Activated T-helper 1 cell treated with anti-CD3 and anti-CD28 coated beads, Interleukin-12 subunit alpha, Interleukin-12 subunit beta, Interleukin-2, Interleukin-4 antibody, amounts not matched to agents 30 ng/mL and 10 ng/mL and 1 ng/mL, durations not matched to agents 14 hours and 24 hours and 36 hours (primary cell): Measurements from ENCODE around the gene KIF12. TPM values are rescaled to one million over a fixed set of nuclear protein-coding genes. Genes with fewer than 3 reads are reported as not detected.

Source experiments
- DNase-seq: peaks from one replicate; pipeline ENCODE4 v3.0.0; 2021; ENCODE audit warnings: low spot score
- H3K27ac Mint-ChIP-seq: one replicate; pipeline ENCODE4 v1.8.0; 2021; ENCODE audit warnings: mild to moderate bottlenecking, mixed read lengths
- H3K27me3 Mint-ChIP-seq: one replicate; pipeline ENCODE4 v1.8.0; 2022; ENCODE audit warnings: mild to moderate bottlenecking, moderate library complexity, mixed read lengths; ENCODE audit not compliant: insufficient read depth
- H3K36me3 Mint-ChIP-seq: one replicate; pipeline ENCODE4 v1.8.0; 2021; ENCODE audit warnings: low read depth, mixed read lengths
- H3K4me1 Mint-ChIP-seq: one replicate; pipeline ENCODE4 v1.8.0; 2021; ENCODE audit warnings: low read depth, mixed read lengths
- H3K4me3 Mint-ChIP-seq: one replicate; pipeline ENCODE4 v1.8.0; 2021; ENCODE audit warnings: mild to moderate bottlenecking, moderate library complexity, mixed read lengths
- H3K9me3 Mint-ChIP-seq: one replicate; pipeline ENCODE4 v1.8.0; 2021; ENCODE audit warnings: mixed read lengths
- intact Hi-C: fragments of 100-400 bp; cut with micrococcal nuclease; formaldehyde crosslinking; loops from one replicate; pipeline ENCODE4 v1.15.1; 2024
- total RNA-seq: library from RNA; stranded (reverse); gene quantifications from 2 replicates; pipeline ENCODE4 v1.2.3, GENCODE V29; 2022

Gene KIF12
- total RNA-seq: not detected in 2 replicates

DNA sequence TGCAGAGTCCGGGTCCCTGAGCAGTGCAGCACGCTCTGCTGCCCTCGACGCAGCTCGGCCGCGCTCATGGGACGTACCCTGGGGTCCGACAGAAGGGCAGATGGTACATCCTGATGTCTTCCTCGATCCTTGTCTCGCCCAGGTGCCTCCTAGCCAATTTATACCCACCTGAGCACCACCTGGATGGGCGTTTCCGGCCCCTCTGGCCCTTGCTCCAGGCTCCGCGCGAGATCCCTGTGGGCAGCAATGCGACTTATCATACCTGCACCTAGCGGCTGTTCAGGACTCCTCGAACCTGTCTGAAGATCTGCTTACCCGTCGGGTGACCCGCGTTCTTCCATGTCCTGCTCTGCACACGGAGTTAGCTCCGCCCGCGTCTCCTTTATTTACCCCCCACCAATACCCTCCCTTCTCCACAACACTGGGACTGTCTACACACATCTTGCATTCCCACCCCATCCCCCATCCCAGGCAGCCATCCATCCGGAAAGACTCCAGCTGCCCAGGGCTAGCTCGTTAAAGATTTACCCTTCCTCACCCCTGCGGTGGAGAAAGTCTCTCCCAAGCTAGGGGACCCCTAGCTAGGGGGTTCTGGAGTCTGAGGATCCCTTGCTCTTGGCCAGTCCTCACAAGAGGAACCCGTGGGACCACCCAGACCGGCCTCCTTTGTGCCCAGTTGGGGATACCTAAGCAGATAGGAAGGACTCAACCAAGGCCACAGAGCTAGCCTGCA is at the start of gene KIF12:
Gene KIF12, minus strand, starts transcription at position 357 of the 733 bp plus-strand sequence. Its CDS starts 16 bp downstream, at position 341.
- Mint-ChIP-seq H3K9me3 (peaks cover 4% of the 10 kb centered on the region), H3K4me3 (peak within 1 kb of the TSS; percentile 10), H3K36me3 (no peaks in the 10 kb centered on the region), H3K27me3 (peaks cover 46% of the 10 kb centered on the region), H3K4me1 (peaks cover 5% of the 10 kb centered on the region), H3K27ac (no peak within 1 kb of the TSS)
- intact Hi-C loops: loop anchor here (5.0 kb wide), 2 partner anchors 288 to 943 kb away; partner anchors contain the start of gene AKNA
- DNase-seq: no peak

GRCh38 chr9:114146735-114147134 is 47.6 kb upstream of the KIF12 start:
- peaks cover 14% of the 10 kb centered on the region for H3K27me3 Mint-ChIP-seq
- no peaks in the 10 kb centered on the region for H3K9me3 Mint-ChIP-seq
- DNase-seq: no peak
- H3K4me1 Mint-ChIP-seq: no peaks in the 10 kb centered on the region
- H3K36me3 Mint-ChIP-seq: no peaks in the 10 kb centered on the region
- no peak overlapping the region for H3K27ac Mint-ChIP-seq
- intact Hi-C loops: no loop called here
- no peak overlapping the region for H3K4me3 Mint-ChIP-seq

DNA sequence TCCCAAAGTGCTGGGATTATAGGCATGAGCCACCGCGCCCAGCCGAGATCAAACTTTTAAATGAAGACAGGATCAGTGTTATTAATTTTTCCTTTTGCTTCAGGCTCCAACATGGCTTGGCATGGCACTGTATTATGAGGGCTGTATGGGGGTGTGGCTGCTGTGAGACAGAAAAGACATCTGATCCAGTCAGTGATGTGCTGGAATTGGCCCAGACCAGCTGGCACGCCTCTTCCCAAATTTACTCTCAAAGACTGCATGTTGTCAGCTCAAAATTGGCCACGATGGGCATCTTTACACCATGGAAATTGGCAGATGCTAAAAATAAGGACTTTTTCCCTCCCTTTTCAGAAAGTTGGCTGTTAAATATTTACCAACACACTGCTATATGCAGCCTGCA is 44.1 kb upstream of the KIF12 start:
- no peaks in the 10 kb centered on the region for H3K9me3 Mint-ChIP-seq
- H3K36me3 Mint-ChIP-seq: no peaks in the 10 kb centered on the region
- H3K27me3 Mint-ChIP-seq: peaks cover 7% of the 10 kb centered on the region
- no peak overlapping the region for H3K27ac Mint-ChIP-seq
- H3K4me3 Mint-ChIP-seq: no peak overlapping the region
- intact Hi-C loops: no loop called here
- no peaks in the 10 kb centered on the region for H3K4me1 Mint-ChIP-seq
- no peak for DNase-seq

GRCh38 chr9:114141553-114142402 is 42.7 kb upstream of the KIF12 start:
- H3K9me3 Mint-ChIP-seq: no peaks in the 10 kb centered on the region
- H3K36me3 Mint-ChIP-seq: no peaks in the 10 kb centered on the region

GRCh38 chr9:114140850-114141249 is 41.8 kb upstream of the KIF12 start:
- DNase-seq: no peak
- Mint-ChIP-seq H3K9me3 (no peaks in the 10 kb centered on the region), H3K27ac (no peak overlapping the region), H3K27me3 (peaks cover 3% of the 10 kb centered on the region), H3K36me3 (no peaks in the 10 kb centered on the region), H3K4me1 (no peaks in the 10 kb centered on the region), H3K4me3 (no peak overlapping the region)
- intact Hi-C loops: no loop called here

More at GRCh38 chr9:114141553-114142402, 42.7 kb upstream of the KIF12 start:
- H3K4me3 Mint-ChIP-seq: no peak overlapping the region
- no peak for DNase-seq
- no peak overlapping the region for H3K27ac Mint-ChIP-seq
- H3K27me3 Mint-ChIP-seq: peaks cover 7% of the 10 kb centered on the region
- no peaks in the 10 kb centered on the region for H3K4me1 Mint-ChIP-seq
- intact Hi-C loops: no loop called here

DNA sequence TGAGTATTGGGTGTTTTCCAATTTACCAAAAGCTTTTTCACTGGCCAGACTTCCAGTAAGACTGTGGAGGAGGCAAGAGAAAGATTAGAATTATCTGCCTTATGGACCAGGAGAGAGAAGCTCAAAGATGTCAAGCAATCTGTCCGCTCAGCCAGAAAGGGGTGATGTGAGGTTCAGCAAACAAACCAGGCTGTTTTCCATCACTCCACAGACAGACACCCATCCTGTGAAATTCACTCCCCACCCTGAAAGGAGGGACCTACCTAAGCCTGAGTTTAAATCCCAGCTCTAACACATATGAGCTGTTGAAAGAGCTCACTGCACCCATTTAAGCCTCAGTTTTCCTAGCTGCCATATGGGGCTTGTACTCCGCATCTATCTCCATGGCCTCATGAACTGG is 41.3 kb upstream of the KIF12 start:
- Mint-ChIP-seq H3K27me3 (peaks cover 5% of the 10 kb centered on the region), H3K9me3 (no peaks in the 10 kb centered on the region), H3K27ac (no peak overlapping the region), H3K36me3 (no peaks in the 10 kb centered on the region), H3K4me1 (no peaks in the 10 kb centered on the region), H3K4me3 (no peak overlapping the region)
- DNase-seq: no peak
- intact Hi-C loops: no loop called here

DNA sequence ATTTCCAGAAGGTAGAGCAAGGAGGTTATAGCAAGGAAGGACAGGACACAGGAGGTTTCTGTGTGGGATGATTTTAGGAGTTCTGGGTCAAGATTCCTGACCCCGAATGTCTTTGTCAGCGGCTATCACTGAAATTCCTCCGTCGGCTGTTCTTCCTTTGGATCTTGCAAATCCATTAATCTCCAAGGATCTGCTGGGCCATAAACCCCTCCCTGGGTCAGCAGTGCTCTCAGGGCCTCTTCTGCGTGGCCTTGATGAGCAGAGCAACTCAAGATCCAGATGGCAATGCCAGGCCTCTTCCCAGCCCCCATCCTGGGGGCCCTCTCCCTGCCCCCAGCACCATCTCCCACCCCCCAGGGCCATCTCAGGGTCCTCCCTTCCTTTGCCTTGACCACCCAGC is 40.0 kb upstream of the KIF12 start:
- Mint-ChIP-seq H3K36me3 (no peaks in the 10 kb centered on the region), H3K4me3 (no peak overlapping the region), H3K4me1 (no peaks in the 10 kb centered on the region), H3K27ac (no peak overlapping the region), H3K9me3 (no peaks in the 10 kb centered on the region), H3K27me3 (peaks cover 9% of the 10 kb centered on the region)
- intact Hi-C loops: no loop called here
- no peak for DNase-seq

DNA sequence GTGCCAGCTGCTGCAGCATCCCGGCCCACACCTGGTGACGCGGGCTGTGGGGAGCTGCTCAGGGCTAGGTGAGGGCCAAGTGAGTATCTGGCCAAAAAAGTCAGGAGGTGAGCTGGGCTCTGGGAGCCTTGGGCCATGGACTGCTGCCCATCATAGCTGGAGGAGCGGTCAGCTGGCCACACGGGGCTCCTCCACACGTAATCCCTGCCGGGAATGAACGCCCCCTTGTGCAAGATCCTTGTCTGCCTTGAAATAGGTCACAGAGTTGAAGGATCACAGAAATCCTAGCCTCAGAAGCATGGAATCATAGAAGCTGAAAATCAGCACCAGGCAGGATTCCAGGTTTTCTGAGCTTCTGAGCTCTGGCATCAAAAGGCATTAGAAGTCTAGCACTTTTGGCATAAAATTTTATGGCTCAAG is 39.5 kb upstream of the KIF12 start:
- intact Hi-C loops: no loop called here
- no peak for DNase-seq
- no peaks in the 10 kb centered on the region for H3K36me3 Mint-ChIP-seq

GRCh38 chr9:114137831-114138230 is 38.7 kb upstream of the KIF12 start:
- no peaks in the 10 kb centered on the region for H3K9me3 Mint-ChIP-seq
- no peak for DNase-seq
- no peaks in the 10 kb centered on the region for H3K4me1 Mint-ChIP-seq
- no peaks in the 10 kb centered on the region for H3K36me3 Mint-ChIP-seq
- no peak overlapping the region for H3K4me3 Mint-ChIP-seq
- no peak overlapping the region for H3K27ac Mint-ChIP-seq
- peaks cover 12% of the 10 kb centered on the region for H3K27me3 Mint-ChIP-seq
- intact Hi-C loops: no loop called here

More for the DNA sequence above, 39.5 kb upstream of the KIF12 start:
- Mint-ChIP-seq H3K4me3 (no peak overlapping the region), H3K9me3 (no peaks in the 10 kb centered on the region), H3K4me1 (no peaks in the 10 kb centered on the region), H3K27me3 (peaks cover 10% of the 10 kb centered on the region), H3K27ac (no peak overlapping the region)

DNA sequence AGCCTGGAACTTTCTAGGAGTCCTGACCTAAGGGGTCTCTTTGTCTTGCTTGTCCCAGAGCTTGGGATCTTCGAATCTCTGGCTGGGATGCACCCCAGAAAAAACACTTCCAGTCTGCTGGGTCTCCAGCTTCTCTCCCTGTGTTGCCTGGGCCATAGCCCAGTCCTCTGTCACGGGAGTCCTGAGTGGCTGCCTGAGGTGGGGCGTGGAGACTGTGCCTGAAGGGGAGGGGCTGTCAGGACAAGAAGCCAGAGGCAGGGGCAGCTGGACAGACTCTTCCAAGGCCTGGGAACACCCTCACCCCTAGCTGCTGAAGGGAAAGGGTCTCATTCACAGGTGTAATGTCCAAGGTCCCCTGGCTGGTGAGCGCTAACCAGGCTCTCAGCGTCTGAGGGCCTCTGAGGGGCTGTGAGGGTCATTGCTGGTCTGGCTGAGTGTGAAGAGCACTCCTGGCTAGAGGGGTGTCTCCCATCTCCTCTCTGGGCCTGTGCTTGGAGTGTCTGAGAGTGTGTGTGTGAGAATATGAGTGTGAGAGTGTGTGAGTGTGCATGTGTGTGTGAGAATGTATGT is 35.8 kb upstream of the KIF12 start:
- Mint-ChIP-seq H3K4me1 (no peaks in the 10 kb centered on the region), H3K36me3 (no peaks in the 10 kb centered on the region), H3K9me3 (no peaks in the 10 kb centered on the region), H3K27ac (no peak overlapping the region), H3K27me3 (peaks cover 9% of the 10 kb centered on the region), H3K4me3 (no peak overlapping the region)
- DNase-seq: no peak
- intact Hi-C loops: no loop called here

GRCh38 chr9:114132550-114132918 is 33.4 kb upstream of the KIF12 start:
- no peak for DNase-seq
- intact Hi-C loops: no loop called here
- H3K27me3 Mint-ChIP-seq: peaks cover 9% of the 10 kb centered on the region
- H3K9me3 Mint-ChIP-seq: peaks cover 5% of the 10 kb centered on the region
- no peaks in the 10 kb centered on the region for H3K36me3 Mint-ChIP-seq
- H3K4me1 Mint-ChIP-seq: no peaks in the 10 kb centered on the region
- H3K4me3 Mint-ChIP-seq: no peak overlapping the region
- H3K27ac Mint-ChIP-seq: no peak overlapping the region

DNA sequence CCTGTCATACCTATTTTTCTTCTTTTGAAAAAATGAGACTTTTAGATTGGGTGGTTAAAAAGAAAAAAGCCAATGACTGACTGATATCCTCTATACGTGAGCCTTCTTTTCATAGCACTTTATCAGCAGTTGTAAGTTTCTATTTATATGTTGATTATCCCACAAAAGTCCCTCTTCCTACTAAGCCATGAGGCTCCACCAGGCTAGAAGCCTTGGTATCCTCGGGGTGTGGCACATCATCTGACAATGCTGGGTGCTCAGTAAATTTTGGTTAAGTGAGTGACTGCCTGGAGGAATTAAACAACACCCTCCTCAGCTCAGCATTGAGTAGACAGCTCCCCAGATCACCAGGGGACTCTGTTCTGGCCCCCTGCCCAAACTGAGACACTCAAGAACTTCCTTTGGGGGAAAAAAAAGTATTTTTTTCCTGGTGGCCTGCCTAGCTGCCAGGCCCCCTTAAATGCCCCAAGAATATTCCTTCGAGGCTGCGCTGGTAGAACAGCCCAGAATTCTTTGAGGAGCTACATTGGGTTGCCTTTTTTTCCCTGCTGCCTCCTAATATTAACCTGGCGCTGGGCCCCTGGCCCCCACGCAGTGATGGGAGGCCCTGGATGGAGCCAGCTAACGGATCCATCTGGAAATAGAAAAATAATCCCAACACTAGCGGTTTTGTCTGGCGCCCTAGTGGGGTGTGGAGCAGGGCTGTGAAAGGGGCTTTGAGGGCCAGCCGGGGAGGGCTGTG is 32.9 kb upstream of the KIF12 start:
- peaks cover 9% of the 10 kb centered on the region for H3K27me3 Mint-ChIP-seq
- intact Hi-C loops: no loop called here
- no peaks in the 10 kb centered on the region for H3K4me1 Mint-ChIP-seq
- peaks cover 5% of the 10 kb centered on the region for H3K9me3 Mint-ChIP-seq
- H3K36me3 Mint-ChIP-seq: no peaks in the 10 kb centered on the region
- no peak overlapping the region for H3K4me3 Mint-ChIP-seq
- no peak for DNase-seq
- no peak overlapping the region for H3K27ac Mint-ChIP-seq
